ENCODE results near the gene TUNAR. TPM values are rescaled to one million over a fixed set of nuclear protein-coding genes. Genes with fewer than 3 reads are reported as not detected.

TUNAR gene
- polyA plus RNA-seq, 1 donor from 2014 or later = 33.2 TPM

GRCh38 chr14:95838862-95839261 is 37.8 kb upstream of the TUNAR start:
- peak overlapping the region; percentile 15 for H3K4me3 ChIP-seq (ENCODE audit: low read length)
- no peaks in the 10 kb centered on the region for H3F3A ChIP-seq (ENCODE audit: insufficient read depth, low read length, poor library complexity, severe bottlenecking)
- H2AFZ ChIP-seq (ENCODE audit: low read depth, low read length) = no peak overlapping the region
- H3K79me2 ChIP-seq (replicated peaks; ENCODE audit: insufficient read depth, low read length) = no peaks in the 10 kb centered on the region
- peak; percentile 20 for TF ChIP-seq REST (IDR thresholded peaks at IDR 0.05; ENCODE audit: borderline replicate concordance)
- TF ChIP-seq EP300 (conservative IDR thresholded peaks at IDR 0.05; ENCODE audit: poor library complexity, severe bottlenecking) = peak; percentile 86
- peak; percentile 80 for TF ChIP-seq POLR2AphosphoS5 (IDR thresholded peaks at IDR 0.05)
- TF ChIP-seq MXI1 (conservative IDR thresholded peaks at IDR 0.05; ENCODE audit: poor library complexity, severe bottlenecking) = no peak
- no peak for TF ChIP-seq SMC3 (conservative IDR thresholded peaks at IDR 0.05; ENCODE audit: poor library complexity)
- TF ChIP-seq TAF1 (IDR thresholded peaks at IDR 0.05; ENCODE audit: low read depth) = no peak
- TF ChIP-seq RAD21 (conservative IDR thresholded peaks at IDR 0.05) = no peak
- H3K9me2 ChIP-seq (ENCODE audit: insufficient read depth, low read length) = no peaks in the 10 kb centered on the region
- H3K4me2 ChIP-seq (ENCODE audit: low read length) = no peak overlapping the region
- H3K27me3 ChIP-seq (ENCODE audit: insufficient read depth, low read depth, low read length) = no peaks in the 10 kb centered on the region
- H4K20me1 ChIP-seq (ENCODE audit: insufficient read depth) = no peaks in the 10 kb centered on the region
- H3K27ac ChIP-seq (ENCODE audit: low read length) = peak overlapping the region; percentile 67
- no peak overlapping the region for H3K9ac ChIP-seq (ENCODE audit: low read length)
- no peaks in the 10 kb centered on the region for H3K9me3 ChIP-seq (ENCODE audit: low read length)
- no peaks in the 10 kb centered on the region for H3K36me3 ChIP-seq (ENCODE audit: insufficient read depth, low read length)

GRCh38 chr14:95840094-95840700 is 36.4 kb upstream of the TUNAR start:
- TF ChIP-seq MXI1 (conservative IDR thresholded peaks at IDR 0.05; ENCODE audit: poor library complexity, severe bottlenecking) = no peak
- no peak for TF ChIP-seq POLR2AphosphoS5 (IDR thresholded peaks at IDR 0.05)
- no peak for TF ChIP-seq RAD21 (conservative IDR thresholded peaks at IDR 0.05)
- no peak for TF ChIP-seq CTCF (IDR thresholded peaks at IDR 0.05; ENCODE audit: poor library complexity, severe bottlenecking)
- no peak for TF ChIP-seq EP300 (conservative IDR thresholded peaks at IDR 0.05; ENCODE audit: poor library complexity, severe bottlenecking)
- no peak for TF ChIP-seq EZH2 (IDR thresholded peaks at IDR 0.05; ENCODE audit: borderline replicate concordance, insufficient read depth, low read length, poor library complexity, severe bottlenecking)
- TF ChIP-seq TAF1 (IDR thresholded peaks at IDR 0.05; ENCODE audit: low read depth) = no peak
- TF ChIP-seq REST (IDR thresholded peaks at IDR 0.05; ENCODE audit: borderline replicate concordance) = no peak
- no peak for TF ChIP-seq SMC3 (conservative IDR thresholded peaks at IDR 0.05; ENCODE audit: poor library complexity)
- no peak overlapping the region for H2AFZ ChIP-seq (ENCODE audit: low read depth, low read length)
- no peaks in the 10 kb centered on the region for H4K20me1 ChIP-seq (ENCODE audit: insufficient read depth)
- H3K79me2 ChIP-seq (replicated peaks; ENCODE audit: insufficient read depth, low read length) = no peaks in the 10 kb centered on the region
- H3K4me3 ChIP-seq (ENCODE audit: low read length) = no peak overlapping the region
- H3K9me3 ChIP-seq (ENCODE audit: low read length) = no peaks in the 10 kb centered on the region
- H3K9me2 ChIP-seq (ENCODE audit: insufficient read depth, low read length) = no peaks in the 10 kb centered on the region
- H3K27ac ChIP-seq (ENCODE audit: low read length) = no peak overlapping the region
- H3K36me3 ChIP-seq (ENCODE audit: insufficient read depth, low read length) = no peaks in the 10 kb centered on the region
- H3K9ac ChIP-seq (ENCODE audit: low read length) = no peak overlapping the region
- no peak overlapping the region for H3K4me2 ChIP-seq (ENCODE audit: low read length)
- H3K27me3 ChIP-seq (ENCODE audit: insufficient read depth, low read depth, low read length) = no peaks in the 10 kb centered on the region
- no peaks in the 10 kb centered on the region for H3F3A ChIP-seq (ENCODE audit: insufficient read depth, low read length, poor library complexity, severe bottlenecking)
